Parathyroid adenoma (tissue), 2 donors: Measurements from ENCODE around the gene TCF4.

ENCODE experiments used
- H2AFZ ChIP-seq: fragments of 300-600 bp; sonication (generic); one replicate; pipeline ENCODE4 v1.7.0; 2017; ENCODE audit warnings: antibody characterized with exemption, mild to moderate bottlenecking
- H3K27ac ChIP-seq: fragments of 300-600 bp; sonication (generic); one replicate; pipeline ENCODE4 v1.7.0; 2017
- H3K27me3 ChIP-seq: fragments of 300-600 bp; sonication (generic); one replicate; pipeline ENCODE4 v1.7.0; 2017; ENCODE audit warnings: low read length; ENCODE audit not compliant: control insufficient read depth, insufficient read depth
- H3K36me3 ChIP-seq: fragments of 300-600 bp; sonication (generic); one replicate; pipeline ENCODE4 v1.7.0; 2017; ENCODE audit warnings: low read length; ENCODE audit not compliant: control insufficient read depth, insufficient read depth
- H3K4me1 ChIP-seq: fragments of 300-600 bp; sonication (generic); one replicate; pipeline ENCODE4 v1.7.0; 2017; ENCODE audit warnings: control low read depth
- H3K4me2 ChIP-seq: fragments of 300-600 bp; sonication (generic); one replicate; pipeline ENCODE4 v1.7.0; 2017; ENCODE audit warnings: low read length
- H3K4me3 ChIP-seq: fragments of 300-600 bp; sonication (generic); one replicate; pipeline ENCODE4 v1.7.0; 2017; ENCODE audit warnings: low read depth, low read length
- H3K79me2 ChIP-seq: fragments of 300-600 bp; sonication (generic); one replicate; pipeline ENCODE4 v1.7.0; 2017; ENCODE audit warnings: control low read depth
- H3K9ac ChIP-seq: fragments of 300-600 bp; sonication (generic); one replicate; pipeline ENCODE4 v1.7.0; 2017; ENCODE audit warnings: mild to moderate bottlenecking
- H3K9me3 ChIP-seq: fragments of 300-600 bp; sonication (generic); one replicate; pipeline ENCODE4 v1.7.0; 2017; ENCODE audit warnings: low read length; ENCODE audit not compliant: control insufficient read depth
- CTCF ChIP-seq: fragments of 300-600 bp; sonication (generic); IDR thresholded peaks from one replicate; pipeline ENCODE4 v1.7.0; 2017; ENCODE audit warnings: antibody characterized with exemption, mild to moderate bottlenecking
- donor health status: primary hyperparathyroidism.

TCF4 gene

GRCh38 chr18:55447672-55448018, 140.3 kb downstream of the TCF4 start:
- H3K9me3 ChIP-seq = no peaks in the 10 kb centered on the region
- no peak overlapping the region for H3K27ac ChIP-seq
- H3K36me3 ChIP-seq = no peaks in the 10 kb centered on the region
- H3K27me3 ChIP-seq = no peaks in the 10 kb centered on the region
- no peak overlapping the region for H2AFZ ChIP-seq
- H3K4me3 ChIP-seq = no peak overlapping the region
- peaks cover 6% of the 10 kb centered on the region for H3K79me2 ChIP-seq
- TF ChIP-seq CTCF = no peak
- no peaks in the 10 kb centered on the region for H3K4me1 ChIP-seq
- H3K9ac ChIP-seq = no peak overlapping the region
- H3K4me2 ChIP-seq = no peak overlapping the region

- Histone ChIP-seq H3K27ac (no peak overlapping the region), H3K4me3 (no peak overlapping the region), H3K4me2 (no peak overlapping the region), H3K79me2 (peaks cover 6% of the 10 kb centered on the region), H3K36me3 (no peaks in the 10 kb centered on the region), H3K9ac (no peak overlapping the region), H2AFZ (no peak overlapping the region), H3K4me1 (no peaks in the 10 kb centered on the region), H3K9me3 (no peaks in the 10 kb centered on the region), H3K27me3 (no peaks in the 10 kb centered on the region)
- TF ChIP-seq CTCF = no peak
These were observed 140.9 kb downstream of the TCF4 start for GRCh38 chr18:55446996-55447671.

- Histone ChIP-seq H3K79me2 (peaks cover 6% of the 10 kb centered on the region), H3K4me3 (no peak overlapping the region), H3K9me3 (no peaks in the 10 kb centered on the region), H2AFZ (no peak overlapping the region), H3K36me3 (no peaks in the 10 kb centered on the region), H3K4me1 (no peaks in the 10 kb centered on the region), H3K27me3 (no peaks in the 10 kb centered on the region), H3K27ac (no peak overlapping the region), H3K9ac (no peak overlapping the region), H3K4me2 (no peak overlapping the region)
- TF ChIP-seq CTCF = no peak
These were observed 143.5 kb downstream of the TCF4 start for GRCh38 chr18:55444536-55444935.

- Histone ChIP-seq H3K4me2 (no peak overlapping the region), H3K4me3 (no peak overlapping the region), H3K4me1 (no peaks in the 10 kb centered on the region), H3K9me3 (no peaks in the 10 kb centered on the region), H3K36me3 (no peaks in the 10 kb centered on the region), H3K27me3 (no peaks in the 10 kb centered on the region), H3K79me2 (peaks cover 6% of the 10 kb centered on the region), H3K27ac (no peak overlapping the region), H2AFZ (no peak overlapping the region), H3K9ac (no peak overlapping the region)
- TF ChIP-seq CTCF = no peak
These were observed 144.2 kb downstream of the TCF4 start for GRCh38 chr18:55443776-55444175.

GRCh38 chr18:55442561-55442960, 145.4 kb downstream of the TCF4 start:
- Histone ChIP-seq H3K4me3 (no peak overlapping the region), H3K79me2 (peaks cover 6% of the 10 kb centered on the region), H3K9me3 (no peaks in the 10 kb centered on the region), H2AFZ (no peak overlapping the region), H3K4me2 (no peak overlapping the region), H3K27me3 (no peaks in the 10 kb centered on the region), H3K27ac (no peak overlapping the region), H3K4me1 (no peaks in the 10 kb centered on the region), H3K9ac (no peak overlapping the region), H3K36me3 (no peaks in the 10 kb centered on the region)
- TF ChIP-seq CTCF = no peak
